ENCODE results near the gene KDM6B.

Gene KDM6B

GRCh38 chr17:7830616-7831015, 3.4 kb upstream of the KDM6B start:
- TF ChIP-seq EGR1 (IDR thresholded peaks at IDR 0.05) = no peak
- TF ChIP-seq REST (IDR thresholded peaks at IDR 0.05; ENCODE audit: low read depth) = no peak
- no peak for TF ChIP-seq TCF12 (IDR thresholded peaks at IDR 0.05; ENCODE audit: low read depth)
- no peak for TF ChIP-seq NFIC (IDR thresholded peaks at IDR 0.05)
- no peak for TF ChIP-seq RAD21 (IDR thresholded peaks at IDR 0.05; ENCODE audit: low read depth)
- TF ChIP-seq ZBTB7A (IDR thresholded peaks at IDR 0.05; ENCODE audit: low read depth) = no peak
- no peak for TF ChIP-seq CREB1 (IDR thresholded peaks at IDR 0.05; ENCODE audit: low read depth)
- no peak for TF ChIP-seq EP300 (IDR thresholded peaks at IDR 0.05; ENCODE audit: borderline replicate concordance)
- TF ChIP-seq FOXM1 (IDR thresholded peaks at IDR 0.05; ENCODE audit: borderline replicate concordance, low read depth) = no peak

- TF ChIP-seq NFIC (IDR thresholded peaks at IDR 0.05) (no peak), CREB1 (IDR thresholded peaks at IDR 0.05; ENCODE audit: low read depth) (no peak), CEBPB (IDR thresholded peaks at IDR 0.05) (no peak), EGR1 (IDR thresholded peaks at IDR 0.05) (no peak), REST (IDR thresholded peaks at IDR 0.05; ENCODE audit: low read depth) (no peak), FOXM1 (IDR thresholded peaks at IDR 0.05; ENCODE audit: borderline replicate concordance, low read depth) (no peak), TEAD4 (IDR thresholded peaks at IDR 0.05) (no peak), TAF1 (IDR thresholded peaks at IDR 0.05; ENCODE audit: low read depth) (no peak)
- TF ChIP-seq, protein P1, sequence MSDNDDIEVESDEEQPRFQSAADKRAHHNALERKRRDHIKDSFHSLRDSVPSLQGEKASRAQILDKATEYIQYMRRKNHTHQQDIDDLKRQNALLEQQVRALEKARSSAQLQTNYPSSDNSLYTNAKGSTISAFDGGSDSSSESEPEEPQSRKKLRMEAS (IDR thresholded peaks at IDR 0.05) = no peak
Observed at GRCh38 chr17:7831233-7831632, 2.8 kb upstream of the KDM6B start.

DNA sequence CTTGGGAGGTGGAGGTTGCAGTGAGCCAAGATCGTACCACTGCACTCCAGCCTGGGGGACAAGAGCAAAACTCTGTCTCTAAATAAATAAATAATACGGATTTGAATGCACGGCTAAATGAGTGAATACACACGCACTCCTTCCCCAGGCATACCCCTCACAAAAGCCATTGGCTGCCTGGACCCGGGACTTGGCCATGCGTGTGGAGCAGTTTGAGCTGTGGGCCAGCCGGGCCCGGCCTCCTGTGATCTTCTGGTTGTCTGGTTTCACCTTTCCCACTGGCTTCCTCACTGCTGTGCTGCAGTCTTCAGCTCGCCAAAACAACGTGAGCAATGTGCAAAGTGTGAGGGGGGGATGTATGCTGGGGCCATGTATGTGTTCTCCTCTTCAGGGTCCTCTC, 1.6 kb upstream of the KDM6B start:
- TF ChIP-seq CREB1 (IDR thresholded peaks at IDR 0.05; ENCODE audit: low read depth) (no peak), CEBPB (IDR thresholded peaks at IDR 0.05) (no peak), NFIC (IDR thresholded peaks at IDR 0.05) (no peak), YY1 (IDR thresholded peaks at IDR 0.05; ENCODE audit: low read depth) (no peak), TEAD4 (IDR thresholded peaks at IDR 0.05) (no peak), FOXM1 (IDR thresholded peaks at IDR 0.05; ENCODE audit: borderline replicate concordance, low read depth) (no peak), TCF12 (IDR thresholded peaks at IDR 0.05; ENCODE audit: low read depth) (no peak), REST (IDR thresholded peaks at IDR 0.05; ENCODE audit: low read depth) (no peak), ZBTB7A (IDR thresholded peaks at IDR 0.05; ENCODE audit: low read depth) (no peak), TAF1 (IDR thresholded peaks at IDR 0.05; ENCODE audit: low read depth) (no peak), USF1 (IDR thresholded peaks at IDR 0.05) (no peak), EP300 (IDR thresholded peaks at IDR 0.05; ENCODE audit: borderline replicate concordance) (no peak), RAD21 (IDR thresholded peaks at IDR 0.05; ENCODE audit: low read depth) (no peak), EGR1 (IDR thresholded peaks at IDR 0.05) (no peak)
- TF ChIP-seq, protein P1 (IDR thresholded peaks at IDR 0.05) = no peak

DNA sequence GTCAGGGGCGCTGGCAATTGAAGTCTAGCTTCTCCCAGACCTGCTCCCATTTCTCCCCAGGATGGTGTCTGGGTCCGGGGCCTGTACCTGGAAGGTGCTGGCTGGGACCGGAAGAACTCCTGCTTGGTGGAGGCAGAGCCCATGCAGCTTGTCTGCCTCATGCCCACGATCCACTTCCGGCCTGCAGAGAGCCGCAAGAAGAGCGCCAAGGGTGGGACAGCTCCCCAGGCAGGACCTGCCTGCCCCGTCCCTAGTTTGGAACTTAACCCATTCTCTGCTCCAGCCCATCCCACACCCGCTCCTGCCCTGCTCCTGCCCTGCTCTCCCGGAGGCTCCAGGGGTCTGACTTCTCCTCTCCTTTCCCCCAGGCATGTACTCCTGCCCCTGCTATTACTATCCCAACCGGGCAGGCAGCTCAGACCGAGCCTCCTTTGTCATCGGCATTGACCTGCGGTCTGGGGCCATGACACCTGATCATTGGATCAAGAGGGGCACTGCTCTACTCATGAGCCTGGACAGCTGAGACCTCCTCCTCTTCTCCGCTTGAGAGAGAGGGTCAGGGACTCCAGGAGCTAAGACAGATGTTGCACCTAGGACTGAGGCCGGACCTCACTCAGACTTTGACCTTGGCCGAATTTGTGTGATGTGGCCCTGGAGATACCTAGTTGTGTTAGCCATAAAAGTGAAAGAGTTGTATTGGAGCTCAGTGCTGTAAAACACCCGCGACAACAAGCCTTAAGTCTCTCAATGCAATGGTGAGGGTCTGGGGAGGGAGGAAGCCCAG, 814 bp upstream of the KDM6B start:
- TF ChIP-seq TEAD4 (IDR thresholded peaks at IDR 0.05) = no peak
- TF ChIP-seq YY1 (IDR thresholded peaks at IDR 0.05; ENCODE audit: low read depth) = no peak
- TF ChIP-seq, protein P1 (IDR thresholded peaks at IDR 0.05) = no peak
- no peak for TF ChIP-seq REST (IDR thresholded peaks at IDR 0.05; ENCODE audit: low read depth)
- TF ChIP-seq CREB1 (IDR thresholded peaks at IDR 0.05; ENCODE audit: low read depth) = no peak
- no peak for TF ChIP-seq TCF12 (IDR thresholded peaks at IDR 0.05; ENCODE audit: low read depth)
- no peak for TF ChIP-seq RAD21 (IDR thresholded peaks at IDR 0.05; ENCODE audit: low read depth)
- no peak for TF ChIP-seq FOXM1 (IDR thresholded peaks at IDR 0.05; ENCODE audit: borderline replicate concordance, low read depth)
- TF ChIP-seq EGR1 (IDR thresholded peaks at IDR 0.05) = no peak
- no peak for TF ChIP-seq TAF1 (IDR thresholded peaks at IDR 0.05; ENCODE audit: low read depth)
- no peak for TF ChIP-seq ZBTB7A (IDR thresholded peaks at IDR 0.05; ENCODE audit: low read depth)
- TF ChIP-seq NFIC (IDR thresholded peaks at IDR 0.05) = no peak
- no peak for TF ChIP-seq EP300 (IDR thresholded peaks at IDR 0.05; ENCODE audit: borderline replicate concordance)
- no peak for TF ChIP-seq USF1 (IDR thresholded peaks at IDR 0.05)
- no peak for TF ChIP-seq CEBPB (IDR thresholded peaks at IDR 0.05)

All from Ishikawa (cell line).